ENCODE measurements around the gene ITCH. TPM values are rescaled to one million over a fixed set of nuclear protein-coding genes. Genes with fewer than 3 reads are reported as not detected.
"Not testable (repeated sequence)": the region's sequence is repeated elsewhere in the genome, so short reads cannot be mapped to it uniquely, and the experiment has no call there.

ITCH gene
- polyA plus RNA-seq, 4 donors, result 40.6 to 54.5 (median 50.3) TPM

DNA sequence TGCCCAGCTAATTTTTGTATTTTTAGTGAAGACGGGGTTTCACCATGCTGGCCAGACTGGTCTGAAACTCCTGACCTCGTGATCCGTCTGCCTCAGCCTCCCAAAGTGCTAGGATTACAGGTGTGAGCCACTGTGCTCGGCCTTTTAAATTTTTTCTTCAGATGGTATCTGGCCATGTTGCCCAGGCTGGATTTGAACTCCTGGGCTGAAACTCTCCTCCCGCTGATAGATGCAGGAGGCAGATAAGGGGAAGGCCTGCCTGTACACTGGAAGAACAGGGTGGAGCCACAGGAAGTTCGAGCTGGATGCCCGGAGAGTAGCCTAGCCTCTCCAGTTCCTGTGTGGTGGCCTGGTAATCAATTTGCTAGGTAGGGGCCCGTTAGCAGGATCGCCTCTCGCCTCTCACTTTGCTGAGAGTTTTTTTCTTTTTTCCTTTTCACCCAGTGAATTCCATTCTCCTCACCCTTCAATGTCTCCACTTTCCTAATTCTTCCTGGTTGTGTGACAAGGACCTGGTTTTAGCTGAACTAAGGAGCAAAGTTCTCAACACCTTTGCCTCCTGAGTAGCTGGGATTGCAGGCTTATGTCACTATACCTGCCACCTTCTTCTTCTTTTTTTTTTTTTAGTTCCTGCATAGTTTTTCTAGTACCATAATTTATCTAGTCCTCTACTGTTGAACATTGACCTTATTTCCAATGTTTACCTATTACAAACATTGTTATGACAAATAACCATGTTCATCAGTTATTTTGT lies 19.4 kb upstream of the ITCH start:
- DNase-seq (ENCODE audit: low read depth in 4 of 4, low spot score in 3 of 4), result no peak

GRCh38 chr20:34344238-34344637 lies 18.8 kb upstream of the ITCH start:
- DNase-seq (ENCODE audit: low read depth in 4 of 4, low spot score in 3 of 4), result no peak

- no peak for DNase-seq (ENCODE audit: low read depth in 4 of 4, low spot score in 3 of 4)
Observed at GRCh38 chr20:34345402-34345736, 17.7 kb upstream of the ITCH start.

DNA sequence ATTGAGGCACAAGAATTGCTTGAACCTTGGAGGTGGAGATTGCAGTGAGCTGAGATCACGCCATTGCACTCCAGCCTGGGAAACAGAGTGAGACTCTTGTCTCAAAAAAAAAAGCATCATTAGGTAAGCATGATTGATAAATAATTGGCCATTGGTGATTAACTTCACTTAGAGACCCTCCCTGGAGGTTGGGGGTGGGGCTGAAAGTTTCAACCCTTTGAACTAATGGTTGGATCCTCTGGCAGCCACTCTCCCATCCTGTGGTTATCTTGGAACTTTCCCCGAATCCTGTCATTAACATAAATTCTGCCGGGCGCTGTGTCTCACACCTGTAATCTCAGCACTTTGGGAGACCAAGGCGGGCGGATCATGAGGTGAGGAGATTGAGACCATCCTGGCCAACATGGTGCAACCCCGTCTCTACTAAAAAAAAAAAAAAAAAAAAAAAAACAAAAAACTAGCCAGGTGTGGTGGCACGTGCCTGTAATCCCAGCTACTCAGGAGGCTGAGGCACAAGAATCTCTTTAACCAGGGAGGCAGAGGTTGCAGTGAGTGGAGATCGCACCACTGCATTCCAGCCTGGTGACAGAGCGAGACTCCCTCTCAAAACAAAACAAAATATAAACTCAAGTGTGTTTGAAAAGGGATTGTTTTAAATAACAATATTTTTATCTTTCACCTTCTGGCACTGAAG lies 17.1 kb upstream of the ITCH start:
- DNase-seq (ENCODE audit: low read depth in 4 of 4, low spot score in 3 of 4), result not testable (repeated sequence)

DNA sequence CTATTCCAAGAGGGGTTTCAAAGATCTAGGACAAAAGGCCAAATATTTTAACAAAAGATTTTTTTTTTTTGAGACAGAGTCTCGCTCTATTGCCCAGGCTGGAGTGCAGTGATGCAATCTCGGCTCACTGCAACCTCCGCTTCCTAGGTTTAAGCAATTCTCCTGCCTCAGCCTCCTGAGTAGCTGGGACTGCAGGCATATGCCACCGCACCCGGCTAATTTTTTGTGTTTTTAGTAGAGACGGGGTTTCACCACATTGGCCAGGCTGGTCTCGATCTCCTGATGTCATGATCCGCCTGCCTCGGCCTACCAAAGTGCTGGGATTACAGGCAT lies 16.6 kb upstream of the ITCH start:
- not testable (repeated sequence) for DNase-seq (ENCODE audit: low read depth in 4 of 4, low spot score in 3 of 4)

DNA sequence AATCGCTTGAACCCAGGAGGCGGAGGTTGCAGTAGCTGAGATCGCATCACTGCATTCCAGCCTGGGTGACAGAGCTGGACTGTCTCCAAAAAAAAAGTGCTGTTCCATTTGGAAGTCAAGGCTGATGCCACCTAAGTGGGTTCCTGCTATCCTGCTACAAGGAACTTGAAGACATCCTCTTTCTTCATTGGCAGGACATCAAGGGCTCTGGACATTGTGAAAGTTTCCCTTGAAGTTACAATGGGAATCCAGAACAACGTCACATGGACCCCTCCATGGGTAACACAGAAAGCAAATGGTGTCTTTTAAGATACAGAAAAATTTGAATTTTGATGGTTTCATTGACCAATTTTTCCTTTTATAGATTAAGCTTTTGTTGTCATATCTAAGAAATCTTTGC lies 15.5 kb upstream of the ITCH start:
- no peak for DNase-seq (ENCODE audit: low read depth in 4 of 4, low spot score in 3 of 4)

DNA sequence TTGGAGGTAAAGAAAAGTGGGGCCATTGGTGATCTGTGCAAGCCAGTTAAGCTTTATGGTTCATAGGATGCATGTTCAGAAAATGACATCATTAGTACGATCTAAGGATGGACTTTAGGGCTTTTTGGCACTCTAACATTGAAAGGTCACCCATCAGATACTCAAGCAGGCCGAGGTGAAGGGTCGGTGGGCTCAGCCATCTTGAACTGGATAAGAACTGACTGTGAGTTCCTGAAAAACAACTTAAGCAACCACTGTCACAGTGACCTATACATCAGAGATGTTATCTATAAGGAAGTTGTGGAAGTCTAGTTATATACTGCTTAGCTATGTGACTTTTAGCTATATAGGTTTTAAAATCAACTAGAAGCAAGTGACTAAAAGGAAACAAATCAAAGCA lies 13.0 kb upstream of the ITCH start:
- DNase-seq (ENCODE audit: low read depth in 4 of 4, low spot score in 3 of 4), result no peak

DNA sequence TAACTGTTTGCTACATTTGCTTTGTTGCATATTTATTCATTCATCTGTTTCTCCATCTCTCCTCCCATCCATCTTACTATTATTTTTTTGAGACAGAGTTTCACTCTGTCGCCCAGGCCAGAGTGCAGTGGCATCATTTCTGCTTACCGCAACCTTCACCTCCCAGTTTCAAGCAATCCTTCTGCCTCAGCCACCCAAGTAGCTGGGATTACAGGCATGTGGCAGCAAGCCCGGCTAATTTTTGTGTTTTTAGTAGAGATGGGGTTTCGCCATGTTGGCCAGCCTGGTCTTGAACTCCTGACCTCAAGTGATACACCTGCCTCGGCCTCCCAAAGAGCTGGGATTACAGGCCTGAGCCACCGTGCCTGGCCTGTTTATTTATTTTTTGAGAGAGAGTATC lies 9.6 kb upstream of the ITCH start:
- DNase-seq (ENCODE audit: low read depth in 4 of 4, low spot score in 3 of 4), result not testable (repeated sequence)

GRCh38 chr20:34355427-34355826 lies 7.6 kb upstream of the ITCH start:
- DNase-seq (ENCODE audit: low read depth in 4 of 4, low spot score in 3 of 4), result no peak

- DNase-seq (ENCODE audit: low read depth in 4 of 4, low spot score in 3 of 4), result not testable (repeated sequence)
Observed at GRCh38 chr20:34359729-34360128, 3.3 kb upstream of the ITCH start.

DNA sequence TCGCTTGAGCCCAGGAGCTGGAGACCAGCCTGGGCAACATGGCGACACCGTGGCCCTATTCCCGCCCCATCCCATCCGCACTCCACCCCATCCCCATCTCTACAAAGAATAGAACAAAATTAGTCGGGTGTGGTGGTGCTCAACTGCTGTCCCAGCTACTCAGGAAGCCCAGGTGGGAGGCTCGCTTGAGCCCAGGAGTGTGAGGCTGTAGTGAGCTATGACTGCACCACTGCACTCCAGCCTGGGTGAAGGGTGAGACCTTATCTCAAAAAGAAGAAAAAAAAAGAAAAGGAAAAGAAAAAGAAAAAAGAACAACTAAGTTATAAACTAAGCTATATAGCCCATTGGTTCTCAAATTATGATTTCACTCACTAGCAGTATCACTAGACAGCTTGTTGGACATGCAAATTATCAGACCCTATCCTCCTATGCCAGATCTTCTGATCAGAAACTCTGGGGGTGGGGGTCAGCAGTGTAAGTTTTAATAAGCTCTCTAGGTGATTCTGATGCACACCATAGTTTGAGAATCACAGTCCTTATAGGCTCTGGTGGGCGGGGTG lies 491 bp upstream of the ITCH start:
- DNase-seq (ENCODE audit: low read depth in 4 of 4, low spot score in 3 of 4), result no peak

DNA sequence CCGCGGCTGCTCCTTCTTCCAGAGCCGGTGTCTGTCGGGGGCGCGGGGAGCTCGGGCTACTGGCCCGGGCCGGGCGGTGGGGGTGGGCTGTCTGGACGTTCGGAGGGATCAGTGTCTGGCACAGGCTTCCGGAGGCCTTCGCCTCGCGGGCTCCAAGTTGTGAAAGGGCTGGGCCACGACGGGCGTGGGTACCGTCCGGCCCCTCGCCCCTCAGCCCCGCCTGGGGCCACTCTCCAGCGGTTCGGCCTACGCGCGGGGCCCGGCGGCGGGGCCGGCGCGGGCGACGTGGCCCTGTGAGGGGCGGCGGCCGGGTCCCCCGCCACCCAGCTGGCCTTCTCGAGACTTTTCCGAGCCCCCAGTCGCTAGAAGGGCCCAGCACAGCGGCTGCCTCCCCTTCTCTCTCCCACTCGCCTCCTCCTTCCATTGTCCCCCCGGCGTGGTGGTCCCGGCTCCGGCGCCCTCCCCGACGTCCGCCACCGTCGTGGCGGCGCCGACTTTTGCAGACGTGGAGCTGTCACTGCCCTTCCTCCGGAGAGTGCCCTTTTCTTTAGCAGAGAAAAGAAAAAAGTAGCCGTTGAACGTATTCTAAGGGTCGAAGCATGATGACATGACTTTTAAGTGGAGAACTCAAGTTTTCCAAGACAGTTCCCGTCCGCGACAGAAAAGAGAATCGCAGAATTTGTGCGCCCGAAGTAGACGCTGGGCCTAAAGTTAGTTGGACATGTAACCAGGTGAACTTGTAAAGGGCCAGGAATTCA lies 571 bp downstream of the ITCH start:
- peak in 3 of 4 donors; percentile 39 to 47 (median 44) for DNase-seq (ENCODE audit: low read depth in 4 of 4, low spot score in 3 of 4)

DNA sequence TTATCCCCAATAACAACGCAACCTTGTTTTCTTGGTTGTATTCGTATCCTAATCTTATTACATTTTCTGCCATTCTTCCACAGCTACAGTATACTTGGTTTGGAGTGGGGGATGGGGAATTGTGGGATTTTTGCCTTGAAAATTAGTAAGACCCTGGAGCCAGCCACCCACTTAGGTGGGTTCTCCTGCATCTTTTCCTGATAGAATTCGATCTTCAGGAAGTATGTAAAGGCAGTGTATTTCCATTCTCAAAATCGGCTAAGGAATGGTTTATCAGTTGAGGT lies 1.1 kb downstream of the ITCH start:
- DNase-seq (ENCODE audit: low read depth in 4 of 4, low spot score in 3 of 4), result no peak

DNA sequence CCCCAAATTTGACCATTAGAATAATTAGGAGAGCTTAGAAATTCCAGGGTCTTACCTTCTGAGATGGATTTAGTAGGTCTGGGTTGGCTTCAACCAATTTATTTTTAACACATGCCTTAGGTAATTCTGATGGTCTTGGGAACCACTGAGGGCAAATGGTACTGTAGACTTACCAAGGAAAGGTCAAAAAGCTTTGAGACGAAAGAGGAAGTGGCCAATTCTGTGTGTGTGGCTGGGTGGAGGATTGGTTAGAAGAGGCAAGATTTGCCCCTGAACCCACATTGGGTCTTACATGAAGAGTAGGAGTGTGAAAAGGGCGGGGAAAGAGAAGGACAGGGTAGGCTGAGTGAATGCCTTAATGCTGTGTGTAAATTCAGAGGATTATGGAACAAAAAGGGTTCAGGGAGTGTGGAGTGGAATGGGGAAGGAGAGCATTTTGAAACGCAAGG lies 2.7 kb downstream of the ITCH start:
- DNase-seq (ENCODE audit: low read depth in 4 of 4, low spot score in 3 of 4), result no peak

GRCh38 chr20:34367155-34367554 lies 4.1 kb downstream of the ITCH start:
- DNase-seq (ENCODE audit: low read depth in 4 of 4, low spot score in 3 of 4), result no peak

DNA sequence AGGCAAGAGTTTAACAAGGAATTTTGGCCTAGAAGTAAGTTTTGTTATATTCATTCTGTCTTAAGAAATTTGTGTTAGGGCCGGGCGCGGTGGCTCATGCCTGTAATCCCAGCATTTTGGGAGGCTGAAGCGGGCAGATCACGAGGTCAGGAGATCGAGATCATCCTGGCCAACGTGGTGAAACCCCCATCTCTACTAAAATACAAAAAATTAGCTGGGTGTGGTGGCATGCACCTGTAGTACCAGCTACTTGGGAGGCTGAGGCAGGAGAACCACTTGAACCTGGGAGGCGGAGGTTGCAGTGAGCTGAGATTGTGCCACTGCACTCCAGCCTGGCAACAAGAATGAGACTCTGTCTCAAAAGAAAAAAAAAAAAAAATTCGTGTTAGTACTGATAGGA lies 4.8 kb downstream of the ITCH start:
- not testable (repeated sequence) for DNase-seq (ENCODE audit: low read depth in 4 of 4, low spot score in 3 of 4)

DNA sequence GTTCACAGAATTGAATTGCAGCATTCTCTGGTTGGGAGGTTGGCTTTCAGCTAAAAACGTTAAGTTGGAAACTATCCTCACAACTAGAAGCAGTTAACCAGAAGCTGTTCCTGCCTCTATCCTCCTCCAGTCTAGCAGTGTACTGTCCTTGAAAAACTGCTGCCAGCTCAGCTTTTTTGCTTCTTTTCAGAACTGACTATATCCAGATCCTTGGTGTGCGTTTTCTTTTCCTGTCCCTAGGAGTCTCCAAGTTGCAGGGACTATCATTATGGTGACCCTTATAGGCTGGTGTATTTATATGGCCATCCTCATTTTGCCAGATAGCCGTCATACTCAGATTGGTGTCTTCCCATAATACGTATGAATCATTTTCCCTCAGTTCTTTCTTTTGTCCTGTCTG lies 5.5 kb downstream of the ITCH start:
- no peak for DNase-seq (ENCODE audit: low read depth in 4 of 4, low spot score in 3 of 4)

GRCh38 chr20:34369265-34369664 lies 6.2 kb downstream of the ITCH start:
- DNase-seq (ENCODE audit: low read depth in 4 of 4, low spot score in 3 of 4), result no peak

DNA sequence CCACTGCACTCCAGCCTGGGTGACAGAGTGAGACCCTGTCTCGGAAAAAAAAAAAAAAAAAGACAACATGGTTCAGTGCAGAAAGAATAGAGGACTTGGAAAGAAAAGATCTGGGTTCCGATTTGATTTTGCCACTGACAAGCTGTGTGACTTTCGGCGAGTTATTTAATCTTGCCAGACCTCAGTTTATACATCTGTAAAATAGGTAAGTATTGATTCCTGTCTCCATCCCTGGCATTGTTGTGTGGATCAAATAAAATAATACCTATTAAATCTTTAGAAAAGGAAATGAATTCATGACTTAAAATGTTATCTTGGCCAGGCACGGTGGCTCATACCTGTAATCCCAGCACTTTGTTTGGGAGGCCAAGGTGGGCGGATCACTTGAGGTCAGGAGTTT lies 7.0 kb downstream of the ITCH start:
- no peak for DNase-seq (ENCODE audit: low read depth in 4 of 4, low spot score in 3 of 4)

GRCh38 chr20:34373445-34373844 lies 10.4 kb downstream of the ITCH start:
- DNase-seq (ENCODE audit: low read depth in 4 of 4, low spot score in 3 of 4), result no peak

- no peak for DNase-seq (ENCODE audit: low read depth in 4 of 4, low spot score in 3 of 4)
Observed at GRCh38 chr20:34374209-34374760, 11.2 kb downstream of the ITCH start.

All from right renal pelvis (tissue), 4 donors.